Stimulated activated CD8-positive, alpha-beta memory T cell treated with anti-CD3 and anti-CD28 coated beads, Interleukin-2, amount 100 ng/mL, for 1 hour (primary cell): ENCODE data around the gene CNTN4.

Experiments used
- DNase-seq, 2 donors: peaks; one replicate each; pipeline ENCODE4 v3.0.0-alpha.2; 2020; ENCODE audit warnings: low read depth in 2 of 2

Gene CNTN4

GRCh38 chr3:2261747-2262146, 163.1 kb downstream of the CNTN4 start:
- no peak for DNase-seq

GRCh38 chr3:2262204-2262603, 163.5 kb downstream of the CNTN4 start:
- no peak for DNase-seq

- no peak for DNase-seq
Observed at GRCh38 chr3:2266606-2267005, 167.9 kb downstream of the CNTN4 start.

GRCh38 chr3:2268779-2269178, 170.1 kb downstream of the CNTN4 start:
- DNase-seq = no peak

GRCh38 chr3:2274526-2274925, 175.9 kb downstream of the CNTN4 start:
- no peak for DNase-seq

GRCh38 chr3:2283818-2284217, 185.2 kb downstream of the CNTN4 start:
- no peak for DNase-seq

GRCh38 chr3:2300938-2301337, 202.3 kb downstream of the CNTN4 start:
- no peak for DNase-seq

- no peak for DNase-seq
Observed at GRCh38 chr3:2301361-2301760, 202.7 kb downstream of the CNTN4 start.

- DNase-seq = no peak
Observed at GRCh38 chr3:2303566-2303965, 204.9 kb downstream of the CNTN4 start.

GRCh38 chr3:2311022-2311421, 212.4 kb downstream of the CNTN4 start:
- no peak for DNase-seq

- no peak for DNase-seq
Observed at GRCh38 chr3:2317521-2317920, 218.9 kb downstream of the CNTN4 start.

- no peak for DNase-seq
Observed at GRCh38 chr3:2334921-2335320, 236.3 kb downstream of the CNTN4 start.

- no peak for DNase-seq
Observed at GRCh38 chr3:2343031-2343682, 244.5 kb downstream of the CNTN4 start.

- DNase-seq = no peak
Observed at GRCh38 chr3:2352134-2352762, 253.6 kb downstream of the CNTN4 start.

- DNase-seq = no peak
Observed at GRCh38 chr3:2354702-2355101, 256.0 kb downstream of the CNTN4 start.

- no peak for DNase-seq
Observed at GRCh38 chr3:2356298-2356950, 257.8 kb downstream of the CNTN4 start.

- no peak for DNase-seq
Observed at GRCh38 chr3:2360815-2361214, 262.1 kb downstream of the CNTN4 start.

GRCh38 chr3:2362122-2362521, 263.5 kb downstream of the CNTN4 start:
- no peak for DNase-seq

GRCh38 chr3:2363854-2364253, 265.2 kb downstream of the CNTN4 start:
- DNase-seq = no peak

- DNase-seq = no peak
Observed at GRCh38 chr3:2370317-2370716, 271.7 kb downstream of the CNTN4 start.

GRCh38 chr3:2372306-2372705, 273.6 kb downstream of the CNTN4 start:
- no peak for DNase-seq

- DNase-seq = no peak
Observed at GRCh38 chr3:2375376-2375775, 276.7 kb downstream of the CNTN4 start.

- no peak for DNase-seq
Observed at GRCh38 chr3:2377281-2377680, 278.6 kb downstream of the CNTN4 start.
